GM12872 (cell line): Measurements from ENCODE around the gene PLGRKT.
A peak's percentile ranks its signal among the peaks of the same experiment; 100 is the strongest.

Experiments
- TF ChIP-seq, protein P1 (sequence below): IDR thresholded peaks from 3 replicates; pipeline ENCODE4 v1.5.1; 2011; ENCODE audit warnings: low read depth, mild to moderate bottlenecking, low read length, moderate library complexity; ENCODE audit not compliant: insufficient read depth

The PLGRKT gene

DNA sequence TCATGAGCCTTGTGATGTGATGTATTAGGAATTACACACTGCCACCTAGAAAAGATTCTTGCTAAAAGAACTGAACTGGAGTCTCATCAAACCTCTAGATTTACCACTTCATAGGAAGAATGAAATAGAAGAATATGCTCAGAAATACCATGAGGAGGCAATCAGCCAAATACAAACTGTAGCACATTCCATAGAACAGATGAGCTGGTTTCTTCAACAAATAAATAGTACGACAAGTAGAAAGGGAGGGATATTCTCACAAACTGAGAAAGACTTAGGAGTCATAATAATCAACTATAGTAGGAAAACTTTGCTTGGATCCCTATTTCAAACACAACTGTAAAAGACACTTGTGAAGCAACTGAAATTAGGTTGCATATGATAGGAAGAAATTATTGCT is 15.4 kb downstream of the PLGRKT start:
- TF ChIP-seq, protein P1, sequence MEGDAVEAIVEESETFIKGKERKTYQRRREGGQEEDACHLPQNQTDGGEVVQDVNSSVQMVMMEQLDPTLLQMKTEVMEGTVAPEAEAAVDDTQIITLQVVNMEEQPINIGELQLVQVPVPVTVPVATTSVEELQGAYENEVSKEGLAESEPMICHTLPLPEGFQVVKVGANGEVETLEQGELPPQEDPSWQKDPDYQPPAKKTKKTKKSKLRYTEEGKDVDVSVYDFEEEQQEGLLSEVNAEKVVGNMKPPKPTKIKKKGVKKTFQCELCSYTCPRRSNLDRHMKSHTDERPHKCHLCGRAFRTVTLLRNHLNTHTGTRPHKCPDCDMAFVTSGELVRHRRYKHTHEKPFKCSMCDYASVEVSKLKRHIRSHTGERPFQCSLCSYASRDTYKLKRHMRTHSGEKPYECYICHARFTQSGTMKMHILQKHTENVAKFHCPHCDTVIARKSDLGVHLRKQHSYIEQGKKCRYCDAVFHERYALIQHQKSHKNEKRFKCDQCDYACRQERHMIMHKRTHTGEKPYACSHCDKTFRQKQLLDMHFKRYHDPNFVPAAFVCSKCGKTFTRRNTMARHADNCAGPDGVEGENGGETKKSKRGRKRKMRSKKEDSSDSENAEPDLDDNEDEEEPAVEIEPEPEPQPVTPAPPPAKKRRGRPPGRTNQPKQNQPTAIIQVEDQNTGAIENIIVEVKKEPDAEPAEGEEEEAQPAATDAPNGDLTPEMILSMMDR: no peak

- TF ChIP-seq, protein P1: no peak
These were observed 16.6 kb downstream of the PLGRKT start for GRCh38 chr9:5421163-5421562.

- TF ChIP-seq, protein P1: no peak
These were observed 17.7 kb downstream of the PLGRKT start for GRCh38 chr9:5419987-5420386.

GRCh38 chr9:5418481-5418880 is 19.2 kb downstream of the PLGRKT start:
- TF ChIP-seq, protein P1: no peak

DNA sequence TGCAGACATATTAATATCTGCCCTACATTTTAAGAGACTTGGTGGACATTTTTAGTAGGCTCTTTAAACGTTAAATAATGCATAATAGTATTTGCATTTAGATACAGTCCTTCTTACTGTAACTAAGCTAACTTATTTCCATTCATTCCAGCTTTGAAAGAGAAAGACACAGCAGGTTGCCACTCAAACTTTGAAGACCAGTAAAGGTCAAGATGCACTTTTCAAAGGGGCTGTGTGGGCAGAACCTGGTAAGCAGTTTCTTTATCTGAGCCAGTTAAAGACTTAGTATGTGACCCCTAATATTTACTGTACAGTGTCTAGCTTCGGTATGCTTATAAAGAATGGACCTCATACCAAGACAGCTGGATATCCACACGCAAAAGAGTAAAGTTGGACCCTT is 20.8 kb downstream of the PLGRKT start:
- TF ChIP-seq, protein P1: no peak

GRCh38 chr9:5408596-5408995 is 29.1 kb downstream of the PLGRKT start:
- TF ChIP-seq, protein P1: no peak

- TF ChIP-seq, protein P1: 0 out of 3 replicates have a peak, but pooled peaks have one; percentile 2
These were observed 35.5 kb downstream of the PLGRKT start for GRCh38 chr9:5402217-5402616.

DNA sequence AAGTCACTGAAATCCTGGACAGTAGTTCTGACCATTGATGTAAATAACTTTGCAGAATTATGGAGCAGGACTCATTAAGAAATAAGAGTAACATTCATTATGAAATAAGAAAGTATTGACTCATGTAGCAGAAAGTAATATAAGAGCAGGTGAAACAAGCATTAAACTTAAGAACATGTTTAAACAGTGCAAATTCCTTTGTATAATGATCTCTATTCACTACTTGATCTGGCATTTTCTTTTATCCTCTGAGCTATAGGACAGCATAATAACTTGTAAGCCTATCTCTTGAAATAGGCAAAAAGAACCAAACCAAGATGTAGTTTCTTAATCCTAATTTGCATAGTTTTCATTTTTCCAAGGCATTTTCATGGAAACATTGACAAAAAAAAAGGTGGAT is 42.3 kb downstream of the PLGRKT start:
- TF ChIP-seq, protein P1: no peak
